Caco-2 (cell line): ENCODE data around the gene UBR3. TPM values are rescaled to one million over a fixed set of nuclear protein-coding genes. Genes with fewer than 3 reads are reported as not detected.

Experiments used
- BruUV-seq: library from RNA; stranded (reverse); fragments of 400-500 nt; replicated peaks from 2 replicates; lab custom pipeline; 2021; lab: Mats Ljungman, UMichigan
- CTCF ChIA-PET: fragments of 300-600 bp; sonication (Branson Sonifier 250); formaldehyde crosslinking; loops from one replicate; lab custom pipeline; 2022; ENCODE audit warnings: antibody characterized with exemption; lab: Charles Lee
- POLR2A ChIA-PET: fragments of 300-600 bp; sonication (Branson Sonifier 250); formaldehyde crosslinking; loops from one replicate; lab custom pipeline; 2022; ENCODE audit warnings: antibody characterized with exemption; lab: Charles Lee
- DNase-seq, 2 experiments: peaks; one replicate each; pipeline versions ENCODE4 v3.0.0 to v3.0.0-alpha.2; 2020 to 2022
- H3K27me3 ChIP-seq: replicated peaks from 2 replicates; pipeline ENCODE4 v1.6.0; 2011; ENCODE audit warnings: low read length; ENCODE audit not compliant: control insufficient read depth, insufficient read depth
- H3K36me3 ChIP-seq: 2 replicates; pipeline ENCODE4 v1.5.1; 2011; ENCODE audit warnings: low read length; ENCODE audit not compliant: control insufficient read depth, insufficient read depth
- H3K4me1 ChIP-seq: fragments of 250-450 bp; sonication (Bioruptor Pico); 2 replicates; pipeline ENCODE4 v1.5.1; 2020; ENCODE audit warnings: mild to moderate bottlenecking
- H3K4me3 ChIP-seq: 2 replicates; pipeline ENCODE4 v1.5.1; 2011; ENCODE audit warnings: low read depth, mild to moderate bottlenecking, control low read depth, low read length
- H3K9me3 ChIP-seq: fragments of 250-450 bp; sonication (Bioruptor Pico); 2 replicates; pipeline ENCODE4 v1.5.1; 2020; ENCODE audit warnings: mild to moderate bottlenecking, moderate library complexity
- H3K27ac Mint-ChIP-seq: one replicate; pipeline ENCODE4 v1.8.0; 2022; ENCODE audit warnings: mixed read lengths; ENCODE audit not compliant: unreplicated experiment
- H3K27me3 Mint-ChIP-seq: one replicate; pipeline ENCODE4 v1.8.0; 2022; ENCODE audit warnings: mixed read lengths; ENCODE audit not compliant: insufficient read depth, unreplicated experiment
- H3K36me3 Mint-ChIP-seq: one replicate; pipeline ENCODE4 v1.8.0; 2022; ENCODE audit warnings: mild to moderate bottlenecking, mixed read lengths; ENCODE audit not compliant: insufficient read depth, unreplicated experiment
- H3K4me1 Mint-ChIP-seq: one replicate; pipeline ENCODE4 v1.8.0; 2022; ENCODE audit warnings: low read depth, mixed read lengths; ENCODE audit not compliant: unreplicated experiment
- H3K4me3 Mint-ChIP-seq: one replicate; pipeline ENCODE4 v1.8.0; 2022; ENCODE audit warnings: mild to moderate bottlenecking, moderate library complexity, mixed read lengths; ENCODE audit not compliant: unreplicated experiment
- H3K9me3 Mint-ChIP-seq: one replicate; pipeline ENCODE4 v1.8.0; 2022; ENCODE audit warnings: mixed read lengths; ENCODE audit not compliant: unreplicated experiment
- CTCF ChIP-seq, 2 experiments: fragments of 200-600 bp in 1 of 2; IDR thresholded peaks; 1 replicate in 1 of 2; 2 replicates in 1 of 2; pipeline versions ENCODE4 v1.5.1 to v1.8.0; 2011 to 2022; ENCODE audit warnings: antibody characterized with exemption in 1 of 2, control low read depth in 1 of 2, inconsistent platforms in 1 of 2, low read depth in 1 of 2, low read length in 1 of 2, mild to moderate bottlenecking in 1 of 2, moderate library complexity in 1 of 2; ENCODE audit not compliant: insufficient read depth in 1 of 2, severe bottlenecking in 1 of 2, unreplicated experiment in 1 of 2
- intact Hi-C: fragments of 100-400 bp; cut with micrococcal nuclease; formaldehyde crosslinking; loops from one replicate; pipeline ENCODE4 v1.10.0; 2022; ENCODE audit not compliant: unreplicated experiment
- total RNA-seq: library from RNA; stranded (reverse); gene quantifications from 2 replicates; pipeline ENCODE4 v1.2.3, GENCODE V29; 2022

The UBR3 gene
- total RNA-seq, 1 experiment from 2014 or later: 35.7 TPM

GRCh38 chr2:169984145-169984544, 156.9 kb downstream of the UBR3 start:
- Histone ChIP-seq H3K9me3 (no peaks in the 10 kb centered on the region), H3K4me1 (no peaks in the 10 kb centered on the region), H3K27me3 (no peaks in the 10 kb centered on the region), H3K4me3 (no peak overlapping the region), H3K36me3 (no peaks in the 10 kb centered on the region)
- Mint-ChIP-seq H3K4me3 (no peak overlapping the region), H3K36me3 (peaks cover 8% of the 10 kb centered on the region), H3K27ac (no peak overlapping the region), H3K4me1 (no peaks in the 10 kb centered on the region), H3K9me3 (no peaks in the 10 kb centered on the region), H3K27me3 (no peaks in the 10 kb centered on the region)
- BruUV-seq: no TSS peak
- TF ChIP-seq CTCF (IDR thresholded peaks at IDR 0.05; ENCODE audit: insufficient read depth in 1 of 2, low read depth in 1 of 2, low read length in 1 of 2, severe bottlenecking in 1 of 2, unreplicated experiment in 1 of 2): no peak
- ChIA-PET CTCF (no interaction called here), POLR2A (no interaction called here)
- no peak for DNase-seq
- intact Hi-C loops: no loop called here

GRCh38 chr2:169994752-169995151, 167.5 kb downstream of the UBR3 start:
- ChIA-PET POLR2A (no interaction called here), CTCF (no interaction called here)
- Histone ChIP-seq H3K4me1 (no peaks in the 10 kb centered on the region), H3K4me3 (no peak overlapping the region), H3K9me3 (peaks cover 5% of the 10 kb centered on the region; the same call in 1 of the 2 replicates), H3K27me3 (no peaks in the 10 kb centered on the region), H3K36me3 (peaks cover 3% of the 10 kb centered on the region; the same call in 1 of the 2 replicates)
- Mint-ChIP-seq H3K27ac (no peak overlapping the region), H3K27me3 (no peaks in the 10 kb centered on the region), H3K4me1 (no peaks in the 10 kb centered on the region), H3K36me3 (no peaks in the 10 kb centered on the region), H3K4me3 (no peak overlapping the region), H3K9me3 (no peaks in the 10 kb centered on the region)
- no TSS peak for BruUV-seq
- intact Hi-C loops: no loop called here
- no peak for TF ChIP-seq CTCF (IDR thresholded peaks at IDR 0.05; ENCODE audit: insufficient read depth in 1 of 2, low read depth in 1 of 2, low read length in 1 of 2, severe bottlenecking in 1 of 2, unreplicated experiment in 1 of 2)
- DNase-seq: no peak

- no peaks in the 10 kb centered on the region for H3K27me3 Mint-ChIP-seq
- BruUV-seq: no TSS peak
- H3K27me3 ChIP-seq: no peaks in the 10 kb centered on the region
These were observed 170.1 kb downstream of the UBR3 start for GRCh38 chr2:169997140-169997887.

More at GRCh38 chr2:169997140-169997887, 170.1 kb downstream of the UBR3 start:
- H3K9me3 ChIP-seq: peaks cover 5% of the 10 kb centered on the region; the same call in 1 of the 2 replicates
- TF ChIP-seq CTCF (IDR thresholded peaks at IDR 0.05; ENCODE audit: insufficient read depth in 1 of 2, low read depth in 1 of 2, low read length in 1 of 2, severe bottlenecking in 1 of 2, unreplicated experiment in 1 of 2): no peak
- peaks cover 4% of the 10 kb centered on the region; the same call in 1 of the 2 replicates for H3K4me1 ChIP-seq
- POLR2A ChIA-PET: no interaction called here
- peaks cover 6% of the 10 kb centered on the region for H3K4me1 Mint-ChIP-seq
- no peak for DNase-seq
- intact Hi-C loops: no loop called here
- H3K4me3 ChIP-seq: no peak overlapping the region
- CTCF ChIA-PET: no interaction called here
- H3K36me3 Mint-ChIP-seq: no peaks in the 10 kb centered on the region
- no peak overlapping the region for H3K4me3 Mint-ChIP-seq
- peaks cover 3% of the 10 kb centered on the region; the same call in 1 of the 2 replicates for H3K36me3 ChIP-seq
- no peaks in the 10 kb centered on the region for H3K9me3 Mint-ChIP-seq
- no peak overlapping the region for H3K27ac Mint-ChIP-seq
